ENCODE measurements around the gene APEH. TPM values are rescaled to one million over a fixed set of nuclear protein-coding genes. Genes with fewer than 3 reads are reported as not detected.

APEH gene
- total RNA-seq, 4 donors from 2014 or later: 35.3 to 78.7 (median 61.4) TPM

DNA sequence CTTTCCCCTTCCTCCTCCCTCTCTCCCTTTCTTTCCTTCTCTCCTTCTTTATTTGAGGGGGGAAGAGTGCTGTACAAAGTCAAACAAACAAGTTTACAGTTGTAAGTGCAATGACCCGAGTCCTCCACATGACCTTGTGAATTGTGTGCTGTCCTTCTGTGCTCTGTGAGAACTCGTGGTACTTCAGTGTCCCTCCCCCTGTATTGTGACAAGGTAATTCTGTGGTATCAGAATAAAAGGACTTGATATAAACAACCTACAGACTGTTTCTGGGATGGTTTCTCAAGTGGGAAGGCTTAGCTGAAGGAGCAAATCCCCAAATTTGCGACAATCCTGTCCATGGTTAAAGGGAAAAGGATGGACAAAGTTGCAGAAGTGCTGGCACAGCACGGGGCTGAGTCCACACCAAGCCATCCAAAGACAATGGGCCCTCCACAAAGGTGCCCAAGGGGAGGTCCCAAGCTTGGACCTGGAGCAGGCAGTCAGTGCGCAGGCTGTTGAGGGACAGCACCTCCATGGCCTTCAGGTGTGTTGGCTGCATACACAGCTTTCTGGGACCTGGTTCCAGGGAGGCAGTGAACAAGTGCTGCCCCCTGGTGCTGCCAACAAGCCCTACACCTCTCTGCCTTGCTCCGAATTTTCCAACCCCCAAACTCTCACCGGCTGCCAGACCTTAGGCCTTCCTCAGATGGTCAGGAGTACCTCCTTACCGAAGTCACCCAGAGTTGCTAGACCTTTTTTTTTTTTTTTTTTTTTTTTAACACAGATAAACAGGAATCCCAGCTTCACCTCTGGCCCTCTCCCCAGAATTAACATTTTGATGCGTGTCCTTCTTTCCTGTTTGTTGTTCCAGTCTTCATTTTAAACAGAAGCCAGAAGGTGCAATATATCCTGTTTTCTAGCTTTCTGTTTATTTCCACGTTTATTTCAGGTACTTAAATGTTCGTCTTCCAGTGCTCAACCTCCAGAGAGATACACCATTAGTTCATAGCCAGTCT lies 2.6 kb upstream of the APEH start:
- DNase-seq: peak; percentile 44 to 54
- H3K4me3 ChIP-seq: no peak overlapping the region

DNA sequence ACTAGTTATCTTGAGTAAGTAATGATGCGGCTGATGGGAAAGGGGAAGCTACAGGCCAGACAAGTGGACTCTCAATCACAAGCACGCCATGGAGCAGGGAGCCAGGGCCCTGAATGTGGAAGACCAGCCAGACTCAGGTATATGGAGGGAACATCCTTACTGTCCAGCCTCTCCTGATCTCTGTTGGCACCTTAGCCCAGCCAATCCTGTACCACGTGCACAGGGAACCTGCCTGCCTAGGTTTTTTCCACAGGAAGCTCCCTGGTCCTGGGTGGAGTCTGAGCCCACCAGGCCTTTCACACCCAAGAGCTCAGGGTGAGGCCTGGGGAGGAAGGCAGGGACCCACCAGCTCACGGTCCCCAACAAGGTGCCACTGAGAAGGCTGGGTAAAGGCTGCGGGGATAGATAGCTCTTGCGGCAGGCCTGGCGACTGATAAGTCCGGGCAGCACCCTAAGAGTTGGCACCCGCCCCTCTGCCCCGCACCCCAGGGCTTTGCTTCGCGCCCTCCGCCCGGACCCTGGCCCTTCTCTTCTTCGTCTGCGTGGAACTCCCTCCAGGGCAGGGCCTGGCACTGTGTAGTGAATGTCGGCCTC lies 933 bp upstream of the APEH start:
- no peak for DNase-seq
- intact Hi-C loops (cut with DNase I; ENCODE audit: low total_unique reads): no loop called here
- no peaks in the 10 kb centered on the region for H3K27me3 ChIP-seq

More for the DNA sequence above, 2.6 kb upstream of the APEH start:
- TF ChIP-seq POLR2A (IDR thresholded peaks at IDR 0.05): no peak
- TF ChIP-seq, protein P1, sequence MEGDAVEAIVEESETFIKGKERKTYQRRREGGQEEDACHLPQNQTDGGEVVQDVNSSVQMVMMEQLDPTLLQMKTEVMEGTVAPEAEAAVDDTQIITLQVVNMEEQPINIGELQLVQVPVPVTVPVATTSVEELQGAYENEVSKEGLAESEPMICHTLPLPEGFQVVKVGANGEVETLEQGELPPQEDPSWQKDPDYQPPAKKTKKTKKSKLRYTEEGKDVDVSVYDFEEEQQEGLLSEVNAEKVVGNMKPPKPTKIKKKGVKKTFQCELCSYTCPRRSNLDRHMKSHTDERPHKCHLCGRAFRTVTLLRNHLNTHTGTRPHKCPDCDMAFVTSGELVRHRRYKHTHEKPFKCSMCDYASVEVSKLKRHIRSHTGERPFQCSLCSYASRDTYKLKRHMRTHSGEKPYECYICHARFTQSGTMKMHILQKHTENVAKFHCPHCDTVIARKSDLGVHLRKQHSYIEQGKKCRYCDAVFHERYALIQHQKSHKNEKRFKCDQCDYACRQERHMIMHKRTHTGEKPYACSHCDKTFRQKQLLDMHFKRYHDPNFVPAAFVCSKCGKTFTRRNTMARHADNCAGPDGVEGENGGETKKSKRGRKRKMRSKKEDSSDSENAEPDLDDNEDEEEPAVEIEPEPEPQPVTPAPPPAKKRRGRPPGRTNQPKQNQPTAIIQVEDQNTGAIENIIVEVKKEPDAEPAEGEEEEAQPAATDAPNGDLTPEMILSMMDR (IDR thresholded peaks at IDR 0.05): peak; percentile 58 to 79 (median 68)
- no peak overlapping the region for H3K27ac ChIP-seq
- no peaks in the 10 kb centered on the region for H3K9me3 ChIP-seq
- no peaks in the 10 kb centered on the region for H3K27me3 ChIP-seq
- peaks cover 0 to 8% of the 10 kb centered on the region in 2 donors for H3K4me1 ChIP-seq
- no peaks in the 10 kb centered on the region for H3K36me3 ChIP-seq
- intact Hi-C loops (cut with DNase I; ENCODE audit: low total_unique reads): no loop called here

DNA sequence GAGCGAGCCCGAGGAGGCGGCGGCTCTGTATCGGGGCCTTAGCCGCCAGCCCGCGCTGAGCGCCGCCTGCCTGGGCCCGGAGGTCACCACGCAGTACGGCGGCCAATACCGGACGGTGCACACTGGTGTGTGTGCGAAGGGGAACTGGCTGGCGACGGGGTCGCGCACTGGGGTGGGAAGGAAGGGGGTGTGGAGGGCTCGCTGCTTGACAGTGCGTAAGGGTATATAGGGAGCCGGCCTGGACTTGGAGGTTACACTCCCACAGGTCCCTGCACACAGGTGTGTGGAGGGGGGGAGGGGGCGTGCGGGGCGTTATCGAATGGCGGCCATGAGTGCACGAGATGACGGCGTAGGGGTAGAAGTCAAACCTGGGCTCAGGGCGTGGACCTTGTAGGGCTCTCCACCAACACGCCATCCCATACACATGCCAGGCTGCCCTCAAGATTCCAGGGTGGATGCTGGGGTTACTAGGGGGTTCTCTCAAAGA lies 389 bp downstream of the APEH start:
- H3K9me3 ChIP-seq: no peaks in the 10 kb centered on the region
- peak overlapping the region; percentile 65 to 68 for H3K4me3 ChIP-seq
- no peaks in the 10 kb centered on the region for H3K27me3 ChIP-seq
- DNase-seq: peak in 1 of 2 donors; percentile 40
- intact Hi-C loops (cut with DNase I; ENCODE audit: low total_unique reads): no loop called here
- TF ChIP-seq, protein P1 (IDR thresholded peaks at IDR 0.05): peak in 1 of 4 experiments; percentile 3
- no peak for TF ChIP-seq POLR2A (IDR thresholded peaks at IDR 0.05)
- peak overlapping the region; percentile 67 to 93 for H3K27ac ChIP-seq
- peaks cover 0 to 8% of the 10 kb centered on the region in 2 donors for H3K4me1 ChIP-seq
- no peaks in the 10 kb centered on the region for H3K36me3 ChIP-seq

More for the DNA sequence above, 933 bp upstream of the APEH start:
- H3K9me3 ChIP-seq: no peaks in the 10 kb centered on the region
- no peaks in the 10 kb centered on the region for H3K36me3 ChIP-seq
- H3K4me1 ChIP-seq: peaks cover 0 to 8% of the 10 kb centered on the region in 2 donors
- peak overlapping the region; percentile 65 to 68 for H3K4me3 ChIP-seq
- H3K27ac ChIP-seq: peak overlapping the region; percentile 67 to 93
- TF ChIP-seq, protein P1 (IDR thresholded peaks at IDR 0.05): no peak
- no peak for TF ChIP-seq POLR2A (IDR thresholded peaks at IDR 0.05)

DNA sequence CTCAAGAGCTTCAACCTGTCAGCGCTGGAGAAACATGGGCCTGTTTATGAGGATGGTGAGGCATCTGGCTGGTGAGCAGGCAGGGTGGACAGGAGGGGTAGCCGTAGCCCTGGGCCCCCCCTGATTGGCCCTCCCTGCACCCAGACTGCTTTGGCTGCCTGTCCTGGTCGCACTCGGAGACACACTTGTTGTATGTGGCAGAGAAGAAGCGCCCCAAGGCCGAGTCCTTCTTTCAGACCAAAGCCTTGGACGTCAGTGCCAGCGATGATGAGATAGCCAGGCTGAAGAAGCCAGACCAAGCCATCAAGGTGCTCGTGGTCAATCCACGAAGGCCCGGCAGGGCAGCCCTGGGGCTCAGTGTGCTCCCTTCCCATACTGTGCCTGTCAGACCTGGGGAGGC lies 1.8 kb downstream of the APEH start:
- no peaks in the 10 kb centered on the region for H3K27me3 ChIP-seq
- no peak overlapping the region for H3K27ac ChIP-seq
- intact Hi-C loops (cut with DNase I; ENCODE audit: low total_unique reads): no loop called here
- no peak overlapping the region for H3K4me3 ChIP-seq
- no peaks in the 10 kb centered on the region for H3K36me3 ChIP-seq
- no peaks in the 10 kb centered on the region for H3K9me3 ChIP-seq
- peaks cover 0 to 8% of the 10 kb centered on the region in 2 donors for H3K4me1 ChIP-seq
- DNase-seq: no peak
- TF ChIP-seq, protein P1 (IDR thresholded peaks at IDR 0.05): no peak
- no peak for TF ChIP-seq POLR2A (IDR thresholded peaks at IDR 0.05)
